Inferior parietal cortex (tissue), 1 donor: Measurements from ENCODE around the gene ATP6V0A4.
"Not testable (repeated sequence)": the region's sequence is repeated elsewhere in the genome, so short reads cannot be mapped to it uniquely, and the experiment has no call there.

Experiments
- DNase-seq: peaks from one replicate; pipeline ENCODE4 v3.0.0-alpha.2; 2016; ENCODE audit errors: extremely low spot score

Gene ATP6V0A4

GRCh38 chr7:138797715-138798320, at the start of gene ATP6V0A4, which contains the start of gene TMEM213:
TSS of gene ATP6V0A4 (minus strand) at chr7:138798196. CDS start at chr7:138771247, 26,949 bp downstream.
TSS of gene TMEM213 (plus strand) at chr7:138797994. CDS start at chr7:138798105, 111 bp downstream.
- DNase-seq = no peak

GRCh38 chr7:138845711-138846110, 47.7 kb upstream of the ATP6V0A4 start:
- no peak for DNase-seq

- no peak for DNase-seq
Observed at GRCh38 chr7:138843632-138844580, 45.9 kb upstream of the ATP6V0A4 start.

- no peak for DNase-seq
Observed at GRCh38 chr7:138842111-138842510, 44.1 kb upstream of the ATP6V0A4 start.

- no peak for DNase-seq
Observed at GRCh38 chr7:138838166-138838565, 40.2 kb upstream of the ATP6V0A4 start.

GRCh38 chr7:138837627-138838026, 39.6 kb upstream of the ATP6V0A4 start:
- DNase-seq = no peak

- DNase-seq = no peak
Observed at GRCh38 chr7:138835087-138835486, 37.1 kb upstream of the ATP6V0A4 start.

- no peak for DNase-seq
Observed at GRCh38 chr7:138834583-138834982, 36.6 kb upstream of the ATP6V0A4 start.

GRCh38 chr7:138833596-138833995, 35.6 kb upstream of the ATP6V0A4 start:
- DNase-seq = no peak

- DNase-seq = no peak
Observed at GRCh38 chr7:138832966-138833365, 35.0 kb upstream of the ATP6V0A4 start.

- no peak for DNase-seq
Observed at GRCh38 chr7:138829335-138829734, 31.3 kb upstream of the ATP6V0A4 start.

- no peak for DNase-seq
Observed at GRCh38 chr7:138828302-138828701, 30.3 kb upstream of the ATP6V0A4 start.

GRCh38 chr7:138825049-138825721, 27.2 kb upstream of the ATP6V0A4 start:
- no peak for DNase-seq

GRCh38 chr7:138822867-138823535, 25.0 kb upstream of the ATP6V0A4 start:
- no peak for DNase-seq

- no peak for DNase-seq
Observed at GRCh38 chr7:138821912-138822311, 23.9 kb upstream of the ATP6V0A4 start.

GRCh38 chr7:138819625-138820024, 21.6 kb upstream of the ATP6V0A4 start:
- DNase-seq = no peak

- no peak for DNase-seq
Observed at GRCh38 chr7:138816650-138817049, 18.7 kb upstream of the ATP6V0A4 start.

- DNase-seq = no peak
Observed at GRCh38 chr7:138814816-138815332, 16.9 kb upstream of the ATP6V0A4 start.

- no peak for DNase-seq
Observed at GRCh38 chr7:138813945-138814344, 15.9 kb upstream of the ATP6V0A4 start.

GRCh38 chr7:138811327-138811726, 13.3 kb upstream of the ATP6V0A4 start:
- DNase-seq = not testable (repeated sequence)

- no peak for DNase-seq
Observed at GRCh38 chr7:138809346-138809745, 11.3 kb upstream of the ATP6V0A4 start.
